Mucosa of descending colon (tissue), 3 donors: Measurements from ENCODE around the gene VDR. TPM values are rescaled to one million over a fixed set of nuclear protein-coding genes. Genes with fewer than 3 reads are reported as not detected.
A peak's percentile ranks its signal among the peaks of the same experiment; 100 is the strongest.

ENCODE experiments used
- ATAC-seq: fragments of 200-7000 bp; cut with Tn5 transposase; one replicate; pipeline ENCODE4 v1.9.1; 2020; ENCODE audit warnings: mild to moderate bottlenecking, moderate library complexity
- DNase-seq, 3 donors: peaks; one replicate each; pipeline ENCODE4 v3.0.0-alpha.2; 2020
- H3K36me3 ChIP-seq: fragments of 200-600 bp; one replicate; pipeline ENCODE4 v1.8.0; 2021; ENCODE audit warnings: low read depth, mild to moderate bottlenecking
- H3K4me1 ChIP-seq: fragments of 200-600 bp; one replicate; pipeline ENCODE4 v1.8.0; 2021; ENCODE audit warnings: low read depth, mild to moderate bottlenecking
- H3K4me3 ChIP-seq: fragments of 200-600 bp; one replicate; pipeline ENCODE4 v1.8.0; 2021; ENCODE audit warnings: mild to moderate bottlenecking
- H3K9me3 ChIP-seq: fragments of 200-600 bp; one replicate; pipeline ENCODE4 v1.8.0; 2021; ENCODE audit warnings: mild to moderate bottlenecking
- intact Hi-C, 2 donors: fragments of 100-400 bp; cut with DNase I in 1 of 2; cut with micrococcal nuclease in 1 of 2; formaldehyde crosslinking; loops; one replicate each; pipeline versions ENCODE4 v1.11.0 to v1.11.1; 2022; cut with DNase I, micrococcal nuclease
- total RNA-seq, 3 donors: library from RNA; stranded (reverse); fragmentation: NEBNext Ultra II Directional in 2 of 3; extraction: Animal tissue kit (Norgen Biotek cat#: 25700) in 2 of 3; gene quantifications; one replicate each; pipeline versions ENCODE4 v1.2.1 to v1.2.4, GENCODE V29; 2021 to 2023
- TF ChIP-seq, protein P1 (sequence below): fragments of 200-600 bp; IDR thresholded peaks from one replicate; pipeline ENCODE4 v1.8.0; 2022; ENCODE audit warnings: antibody characterized with exemption, mild to moderate bottlenecking
- donor health status: DM: no; HTN: no; CAD: no; lungs with moderate emphysema.
- donor health status: DM: no; HTN: no; CAD: no.
- donor health status: DM: no; HTN: yes; CAD: no.

The VDR gene
- total RNA-seq, 3 donors from 2014 or later = 69.5 to 175 (median 162) TPM

GRCh38 chr12:47875746-47876439 lies 28.9 kb downstream of the VDR start:
- Histone ChIP-seq H3K4me1 (no peaks in the 10 kb centered on the region), H3K9me3 (no peaks in the 10 kb centered on the region), H3K36me3 (no peaks in the 10 kb centered on the region), H3K4me3 (no peak overlapping the region)
- intact Hi-C loops = no loop called here
- TF ChIP-seq, protein P1, sequence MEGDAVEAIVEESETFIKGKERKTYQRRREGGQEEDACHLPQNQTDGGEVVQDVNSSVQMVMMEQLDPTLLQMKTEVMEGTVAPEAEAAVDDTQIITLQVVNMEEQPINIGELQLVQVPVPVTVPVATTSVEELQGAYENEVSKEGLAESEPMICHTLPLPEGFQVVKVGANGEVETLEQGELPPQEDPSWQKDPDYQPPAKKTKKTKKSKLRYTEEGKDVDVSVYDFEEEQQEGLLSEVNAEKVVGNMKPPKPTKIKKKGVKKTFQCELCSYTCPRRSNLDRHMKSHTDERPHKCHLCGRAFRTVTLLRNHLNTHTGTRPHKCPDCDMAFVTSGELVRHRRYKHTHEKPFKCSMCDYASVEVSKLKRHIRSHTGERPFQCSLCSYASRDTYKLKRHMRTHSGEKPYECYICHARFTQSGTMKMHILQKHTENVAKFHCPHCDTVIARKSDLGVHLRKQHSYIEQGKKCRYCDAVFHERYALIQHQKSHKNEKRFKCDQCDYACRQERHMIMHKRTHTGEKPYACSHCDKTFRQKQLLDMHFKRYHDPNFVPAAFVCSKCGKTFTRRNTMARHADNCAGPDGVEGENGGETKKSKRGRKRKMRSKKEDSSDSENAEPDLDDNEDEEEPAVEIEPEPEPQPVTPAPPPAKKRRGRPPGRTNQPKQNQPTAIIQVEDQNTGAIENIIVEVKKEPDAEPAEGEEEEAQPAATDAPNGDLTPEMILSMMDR = no peak
- DNase-seq = no peak
- no peak for ATAC-seq

DNA sequence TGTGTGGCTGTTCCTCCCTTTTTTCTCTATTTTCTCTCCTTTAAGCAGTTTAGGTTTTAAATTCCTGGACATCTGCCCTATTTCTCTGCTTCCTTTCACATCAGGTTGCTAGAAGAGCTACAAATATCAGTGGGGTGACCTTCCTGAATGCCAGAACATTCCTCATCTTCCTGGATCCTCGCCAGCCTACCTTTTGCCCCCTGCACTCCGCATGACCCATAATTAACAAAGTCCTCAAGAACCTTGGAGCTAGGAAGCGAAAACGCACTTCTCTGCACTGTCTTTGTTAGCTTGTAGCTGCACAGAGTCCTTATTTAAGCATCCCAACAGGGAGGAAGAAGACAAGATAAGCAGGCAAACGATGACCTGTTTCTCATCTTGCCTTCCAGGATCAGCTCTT lies 30.5 kb downstream of the VDR start:
- TF ChIP-seq, protein P1 = no peak
- Histone ChIP-seq H3K36me3 (no peaks in the 10 kb centered on the region), H3K4me1 (peaks cover 7% of the 10 kb centered on the region), H3K4me3 (no peak overlapping the region), H3K9me3 (no peaks in the 10 kb centered on the region)
- ATAC-seq (no peak), DNase-seq (no peak)
- intact Hi-C loops = no loop called here

GRCh38 chr12:47870175-47870781 lies 34.5 kb downstream of the VDR start:
- no peaks in the 10 kb centered on the region for H3K36me3 ChIP-seq
- H3K4me1 ChIP-seq = peaks cover 7% of the 10 kb centered on the region
- ATAC-seq (peak; percentile 70), DNase-seq (peak in 2 of 3 donors; percentile 53 to 56)
- no peaks in the 10 kb centered on the region for H3K9me3 ChIP-seq
- no peak overlapping the region for H3K4me3 ChIP-seq
- TF ChIP-seq, protein P1 = no peak
- intact Hi-C loops = no loop called here

DNA sequence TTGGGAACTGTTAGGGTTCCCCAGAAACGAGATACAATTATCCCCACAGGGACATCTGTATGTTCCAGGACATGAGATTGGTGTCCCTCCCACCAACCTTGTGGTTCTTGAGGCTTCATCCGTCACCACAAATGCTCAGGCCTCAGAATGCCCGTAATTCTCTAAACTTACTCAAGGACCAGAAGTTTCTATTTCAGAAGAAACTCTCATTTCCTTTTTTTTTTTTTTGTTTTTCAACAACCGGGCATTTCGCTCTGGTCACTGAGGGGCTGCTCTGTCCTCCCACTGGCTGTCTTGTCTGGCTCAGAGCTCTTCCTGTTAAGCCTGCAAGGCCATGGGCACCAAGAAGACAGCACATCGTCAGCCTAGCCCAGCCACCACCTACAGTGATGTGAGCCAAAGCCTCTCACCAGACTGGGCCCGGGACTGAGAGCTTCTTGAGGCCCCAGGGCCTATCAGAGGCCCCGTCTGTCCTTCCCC lies 36.2 kb downstream of the VDR start:
- intact Hi-C loops = no loop called here
- no peak for DNase-seq
- TF ChIP-seq, protein P1 = no peak
- H3K36me3 ChIP-seq = peaks cover 4% of the 10 kb centered on the region
- no peak overlapping the region for H3K4me3 ChIP-seq
- H3K4me1 ChIP-seq = peaks cover 7% of the 10 kb centered on the region
- no peaks in the 10 kb centered on the region for H3K9me3 ChIP-seq
- ATAC-seq = no peak

- intact Hi-C loops = no loop called here
- Histone ChIP-seq H3K4me1 (peaks cover 7% of the 10 kb centered on the region), H3K9me3 (no peaks in the 10 kb centered on the region), H3K4me3 (no peak overlapping the region), H3K36me3 (peaks cover 4% of the 10 kb centered on the region)
- ATAC-seq (no peak), DNase-seq (no peak)
- TF ChIP-seq, protein P1 = no peak
Measured at GRCh38 chr12:47868041-47868440, 36.8 kb downstream of the VDR start.
